ENCODE data around the gene FUCA1.

- TF ChIP-seq POLR2A (IDR thresholded peaks at IDR 0.05; ENCODE audit: low read depth, low read length) (no peak), POLR2AphosphoS5 (IDR thresholded peaks at IDR 0.05; ENCODE audit: low read depth, low read length) (no peak), TAF1 (IDR thresholded peaks at IDR 0.05; ENCODE audit: borderline replicate concordance, low read depth, low read length) (no peak)
Measured at GRCh38 chr1:23803674-23804073, 64.4 kb downstream of the FUCA1 start.

Data from GM12892 (cell line).